H1 (cell line): ENCODE results near the gene NFAT5. TPM values are rescaled to one million over a fixed set of nuclear protein-coding genes. Genes with fewer than 3 reads are reported as not detected.

Experiments used
- CTCF ChIA-PET: fragments of 300-600 bp; sonication (Branson Sonifier 250); formaldehyde crosslinking; loops from one replicate; lab custom pipeline; 2021; ENCODE audit not compliant: partially characterized antibody; lab: Charles Lee
- POLR2A ChIA-PET: fragments of 300-600 bp; sonication (Branson Sonifier 250); formaldehyde crosslinking; loops from one replicate; lab custom pipeline; 2021; ENCODE audit warnings: inconsistent platforms; ENCODE audit not compliant: partially characterized antibody; lab: Charles Lee
- DNase-seq, 2 experiments: peaks; one replicate each; pipeline versions ENCODE4 v3.0.0 to v3.0.0-alpha.2; 2010 to 2022; ENCODE audit warnings: low spot score in 2 of 2, low read depth in 1 of 2, mixed read lengths in 1 of 2
- FAIRE-seq: peaks from 2 replicates; lab custom pipeline; 2011; peaks lifted over from hg19 to GRCh38; lab: Jason Lieb, UNC
- H2AFZ ChIP-seq: 2 replicates; pipeline ENCODE4 v1.8.1; 2012; ENCODE audit warnings: low read length, inconsistent platforms
- H2AK5ac ChIP-seq: 2 replicates; pipeline ENCODE4 v1.6.1; 2013; ENCODE audit warnings: low read depth, low read length
- H2BK120ac ChIP-seq: replicated peaks from 2 replicates; pipeline ENCODE3; 2013; ENCODE audit warnings: low read depth, low read length, inconsistent platforms
- H2BK12ac ChIP-seq: 2 replicates; pipeline ENCODE4 v1.6.1; 2013; ENCODE audit warnings: low read depth, low read length
- H2BK15ac ChIP-seq: 2 replicates; pipeline ENCODE4 v1.6.1; 2013; ENCODE audit warnings: low read length
- H2BK20ac ChIP-seq: 2 replicates; pipeline ENCODE4 v1.6.1; 2013; ENCODE audit warnings: low read length
- H2BK5ac ChIP-seq: 2 replicates; pipeline ENCODE4 v1.6.1; 2013; ENCODE audit warnings: low read depth, low read length
- H3K14ac ChIP-seq: 2 replicates; pipeline ENCODE4 v1.6.1; 2013; ENCODE audit warnings: inconsistent platforms; ENCODE audit not compliant: insufficient read length
- H3K18ac ChIP-seq: 2 replicates; pipeline ENCODE4 v1.6.1; 2013; ENCODE audit warnings: low read length; ENCODE audit errors: extremely low read depth
- H3K23ac ChIP-seq: 2 replicates; pipeline ENCODE4 v1.6.1; 2013; ENCODE audit warnings: inconsistent platforms; ENCODE audit not compliant: insufficient read length
- H3K23me2 ChIP-seq: 2 replicates; pipeline ENCODE4 v1.6.1; 2013; ENCODE audit warnings: low read depth, low read length
- H3K27ac ChIP-seq: 2 replicates; pipeline ENCODE4 v1.6.1; 2011; ENCODE audit warnings: low read depth, low read length, inconsistent platforms
- H3K27me3 ChIP-seq, 4 experiments: replicated peaks in 1 of 4; 1 replicate in 1 of 4; 2 replicates in 3 of 4; pipeline versions ENCODE4 v1.6.1 to v1.8.1; 2011 to 2013; ENCODE audit warnings: low read length in 3 of 4, mild to moderate bottlenecking in 3 of 4, inconsistent platforms in 2 of 4, mixed read lengths in 2 of 4, moderate library complexity in 1 of 4; ENCODE audit not compliant: control insufficient read depth in 3 of 4, insufficient read depth in 3 of 4; ENCODE audit errors: extremely low read depth in 1 of 4
- H3K36me3 ChIP-seq, 4 experiments: 2 replicates each; pipeline versions ENCODE4 v1.6.1 to v1.8.1; 2011 to 2013; ENCODE audit warnings: mild to moderate bottlenecking in 4 of 4, low read length in 3 of 4, moderate library complexity in 2 of 4, control low read depth in 1 of 4, inconsistent platforms in 1 of 4; ENCODE audit not compliant: insufficient read depth in 4 of 4, control insufficient read depth in 2 of 4
- H3K4ac ChIP-seq: replicated peaks from 2 replicates; pipeline ENCODE3; 2013; ENCODE audit warnings: low read length, low read depth, mixed read lengths, inconsistent platforms; ENCODE audit not compliant: insufficient read length
- H3K4me1 ChIP-seq, 4 experiments: replicated peaks in 1 of 4; 1 replicate in 1 of 4; 2 replicates in 3 of 4; pipeline versions ENCODE4 v1.6.1 to v1.8.1; 2011 to 2013; ENCODE audit warnings: low read length in 3 of 4, inconsistent platforms in 2 of 4, mixed read lengths in 1 of 4; ENCODE audit not compliant: insufficient read depth in 4 of 4, control insufficient read depth in 3 of 4
- H3K4me2 ChIP-seq, 2 experiments: 2 replicates each; pipeline versions ENCODE4 v1.6.1 to v1.8.1; 2011 to 2013; ENCODE audit warnings: low read depth in 2 of 2, low read length in 2 of 2, control low read depth in 1 of 2, inconsistent platforms in 1 of 2, mild to moderate bottlenecking in 1 of 2; ENCODE audit not compliant: insufficient read depth in 1 of 2
- H3K4me3 ChIP-seq, 4 experiments: fragments of 200-600, 300-600 bp in 1 of 4; sonication (generic), shearing (Covaris generic), sonication (Bioruptor Twin) in 1 of 4; 2 replicates each; pipeline versions ENCODE4 v1.5.1 to v1.8.1; 2011 to 2016; ENCODE audit warnings: low read length in 4 of 4, low read depth in 3 of 4, control low read depth in 2 of 4, inconsistent platforms in 2 of 4, mild to moderate bottlenecking in 2 of 4, mixed read lengths in 1 of 4, moderate library complexity in 1 of 4; ENCODE audit not compliant: insufficient read depth in 2 of 4; ENCODE audit errors: extremely low read depth in 1 of 4
- H3K56ac ChIP-seq: replicated peaks from 2 replicates; pipeline ENCODE3; 2013; ENCODE audit warnings: low read depth, mild to moderate bottlenecking, mixed read lengths, low read length, inconsistent platforms; ENCODE audit not compliant: insufficient read length
- H3K79me1 ChIP-seq: 2 replicates; pipeline ENCODE4 v1.6.1; 2013; ENCODE audit warnings: low read depth, low read length, control low read depth
- H3K79me2 ChIP-seq, 2 experiments: 2 replicates each; pipeline versions ENCODE4 v1.6.1 to v1.8.1; 2012 to 2013; ENCODE audit warnings: low read length in 2 of 2, mild to moderate bottlenecking in 2 of 2, inconsistent platforms in 1 of 2; ENCODE audit not compliant: insufficient read depth in 2 of 2, control insufficient read depth in 1 of 2
- H3K9ac ChIP-seq, 4 experiments: replicated peaks in 1 of 4; 1 replicate in 1 of 4; 2 replicates in 3 of 4; pipeline versions ENCODE4 v1.6.1 to v1.8.1; 2011 to 2013; ENCODE audit warnings: low read depth in 3 of 4, low read length in 3 of 4, control low read depth in 2 of 4, mild to moderate bottlenecking in 2 of 4, moderate library complexity in 2 of 4, inconsistent platforms in 1 of 4; ENCODE audit errors: extremely low read depth in 1 of 4
- H3K9me3 ChIP-seq, 2 experiments: 2 replicates each; pipeline versions ENCODE4 v1.6.1 to v1.8.1; 2012 to 2013; ENCODE audit warnings: mild to moderate bottlenecking in 2 of 2, moderate library complexity in 2 of 2, control low read depth in 1 of 2, inconsistent platforms in 1 of 2, low read depth in 1 of 2, low read length in 1 of 2, mixed read lengths in 1 of 2; ENCODE audit not compliant: insufficient read depth in 2 of 2
- H4K20me1 ChIP-seq, 2 experiments: replicated peaks in 1 of 2; 2 replicates each; pipeline versions ENCODE3 to v1.8.1; 2011 to 2013; ENCODE audit warnings: inconsistent platforms in 2 of 2, low read length in 2 of 2, mild to moderate bottlenecking in 1 of 2; ENCODE audit not compliant: insufficient read depth in 2 of 2, control insufficient read depth in 1 of 2
- H4K5ac ChIP-seq: 2 replicates; pipeline ENCODE4 v1.6.1; 2013; ENCODE audit warnings: low read length, low read depth, mixed read lengths, inconsistent platforms; ENCODE audit not compliant: insufficient read length
- H4K8ac ChIP-seq: 2 replicates; pipeline ENCODE4 v1.8.0; 2013; ENCODE audit warnings: mild to moderate bottlenecking, moderate library complexity, low read length, inconsistent platforms; ENCODE audit not compliant: insufficient read depth; ENCODE audit errors: extremely low read depth
- H4K91ac ChIP-seq: replicated peaks from 2 replicates; pipeline ENCODE3; 2013; ENCODE audit warnings: low read length, mixed read lengths, inconsistent platforms; ENCODE audit not compliant: insufficient read length
- BRCA1 ChIP-seq: IDR thresholded peaks from 2 replicates; pipeline ENCODE4 v1.6.1; 2012; ENCODE audit warnings: low read depth, low read length, improper control_type of control experiment
- PHF8 ChIP-seq: fragments of 200-600 bp; sonication (generic); conservative IDR thresholded peaks from 2 replicates; pipeline ENCODE4 v1.7.1; 2012; ENCODE audit warnings: low read depth, mild to moderate bottlenecking, inconsistent platforms, low read length, moderate library complexity
- WGBS, 2 experiments: shearing (Covaris generic) in 1 of 2; methylation state at CpG; one replicate each; pipeline versions ENCODE4 v1.1.6 to v1.1.7; 2013 to 2015; ENCODE audit warnings: low lambda C conversion rate in 2 of 2, mixed read lengths in 2 of 2, inconsistent platforms in 1 of 2, low coverage in 1 of 2, missing lambda C conversion rate in 1 of 2; ENCODE audit not compliant: insufficient replicate concordance in 2 of 2, insufficient coverage in 1 of 2, insufficient read length in 1 of 2; ENCODE audit errors: extremely low coverage in 1 of 2, missing lambda C conversion rate in 1 of 2; 5-methylcytosine and 5-hydroxymethylcytosine counted together
- polyA plus RNA-seq, 7 experiments: library from polyadenylated mRNA; depleted of rRNA in 3 of 7; stranded (reverse) in 5 of 7; unstranded in 2 of 7; fragments of >200 nt in 5 of 7; fragments of 200-250 nt in 2 of 7; gene quantifications; 1 replicate in 5 of 7; 2 replicates in 1 of 7; 4 replicates in 1 of 7; pipeline versions ENCODE4 v1.2.1 to v1.2.3, GENCODE V29; 2011 to 2013; ENCODE audit warnings: missing spikeins in 2 of 7, mixed read lengths in 2 of 7
- total RNA-seq: library from RNA; stranded (reverse); fragmentation: NEBNext Ultra II Directional; extraction: Animal tissue kit (Norgen Biotek cat#: 25700); gene quantifications from 2 replicates; pipeline ENCODE4 v1.2.1, GENCODE V29; 2021

Gene NFAT5
- total and polyA plus RNA-seq, 2 of the 8 experiments (the other 6 are each of a cell fraction or from before 2014, with no cell fraction given): 8.9 to 29.0 TPM

DNA sequence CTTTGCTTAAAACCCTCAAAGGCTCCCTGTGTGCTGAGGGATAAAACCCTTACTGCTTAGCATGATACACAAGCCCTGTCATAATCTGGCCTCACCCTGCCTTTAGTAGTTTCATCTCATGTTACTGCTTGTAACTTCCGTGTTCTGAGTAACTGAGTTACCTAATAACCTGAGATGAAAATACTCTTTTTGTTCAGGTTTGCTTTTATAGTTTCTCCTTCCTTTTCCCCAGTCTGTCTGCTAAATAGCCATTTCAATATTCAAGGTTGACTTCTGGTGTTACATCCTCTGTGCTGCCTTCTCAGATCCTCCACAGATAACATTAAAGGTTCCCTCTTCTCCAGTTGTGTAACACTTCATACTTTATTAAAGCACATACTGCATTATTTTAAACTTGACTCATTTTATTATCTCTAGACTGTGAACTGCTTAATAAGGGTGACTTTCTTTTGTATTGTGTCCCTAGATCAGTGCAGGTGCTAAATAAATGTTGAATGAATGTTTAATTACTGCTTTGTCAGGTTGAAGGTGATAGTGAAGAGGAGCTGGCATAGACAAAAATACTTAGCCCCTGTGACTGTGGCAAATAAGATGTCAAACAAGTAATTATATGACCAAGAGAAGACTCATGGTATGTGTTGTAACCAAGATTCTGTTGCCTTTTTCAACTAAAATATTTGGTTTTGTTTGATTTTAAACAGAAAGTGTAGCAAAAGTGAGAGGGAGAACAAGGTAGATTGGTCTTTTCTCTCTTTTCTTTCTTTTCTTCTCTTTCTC is 47.8 kb downstream of the NFAT5 start:
- H4K8ac ChIP-seq: no peak overlapping the region
- no peak overlapping the region for H4K91ac ChIP-seq
- no peak overlapping the region for H2BK20ac ChIP-seq
- no peak for TF ChIP-seq PHF8
- no peak for TF ChIP-seq BRCA1
- TF ChIP-seq, all 59 proteins: peak for 0
- Histone ChIP-seq H3K9me3 (no peaks in the 10 kb centered on the region), H3K14ac (no peak overlapping the region), H3K23ac (no peak overlapping the region), H3K4me2 (no peak overlapping the region), H3K23me2 (no peaks in the 10 kb centered on the region), H3K9ac (no peak overlapping the region), H3K4ac (no peak overlapping the region), H2AK5ac (no peak overlapping the region), H3K18ac (no peak overlapping the region), H3K27ac (no peak overlapping the region), H2BK5ac (no peak overlapping the region), H4K5ac (no peak overlapping the region), H3K79me1 (0 out of 2 replicates have a peak, but pooled peaks cover 5% of the 10 kb centered on the region), H3K27me3 (no peaks in the 10 kb centered on the region), H4K20me1 (peaks cover 0 to 2% of the 10 kb centered on the region in 2 experiments), H3K56ac (no peak overlapping the region), H3K79me2 (peaks cover 0 to 41% of the 10 kb centered on the region in 2 experiments; a peak in 2 of 4 replicates), H3K36me3 (no peaks in the 10 kb centered on the region), H2BK12ac (no peak overlapping the region), H2BK15ac (no peak overlapping the region), H2BK120ac (no peak overlapping the region), H2AFZ (no peak overlapping the region), H3K4me3 (no peak overlapping the region), H3K4me1 (peaks cover 0 to 4% (median 1%) of the 10 kb centered on the region in 4 experiments; a peak in 2 of 7 replicates)
- FAIRE-seq (no peak), DNase-seq (no peak)
- WGBS, 2 experiments: 87% methylated on average over 1 of the region's 1 CpG; no CpG with 5 or more reads in 1 of the 2 experiments
- ChIA-PET CTCF (no interaction called here), POLR2A (no interaction called here)
